Germinal center (tissue), 1 donor: ENCODE measurements around the gene EPHA6.
A peak's percentile ranks its signal among the peaks of the same experiment; 100 is the strongest.

Source experiments
- DNase-seq: peaks from one replicate; pipeline ENCODE4 v3.0.0; 2012; ENCODE audit warnings: mixed read lengths, low spot score

The EPHA6 gene

DNA sequence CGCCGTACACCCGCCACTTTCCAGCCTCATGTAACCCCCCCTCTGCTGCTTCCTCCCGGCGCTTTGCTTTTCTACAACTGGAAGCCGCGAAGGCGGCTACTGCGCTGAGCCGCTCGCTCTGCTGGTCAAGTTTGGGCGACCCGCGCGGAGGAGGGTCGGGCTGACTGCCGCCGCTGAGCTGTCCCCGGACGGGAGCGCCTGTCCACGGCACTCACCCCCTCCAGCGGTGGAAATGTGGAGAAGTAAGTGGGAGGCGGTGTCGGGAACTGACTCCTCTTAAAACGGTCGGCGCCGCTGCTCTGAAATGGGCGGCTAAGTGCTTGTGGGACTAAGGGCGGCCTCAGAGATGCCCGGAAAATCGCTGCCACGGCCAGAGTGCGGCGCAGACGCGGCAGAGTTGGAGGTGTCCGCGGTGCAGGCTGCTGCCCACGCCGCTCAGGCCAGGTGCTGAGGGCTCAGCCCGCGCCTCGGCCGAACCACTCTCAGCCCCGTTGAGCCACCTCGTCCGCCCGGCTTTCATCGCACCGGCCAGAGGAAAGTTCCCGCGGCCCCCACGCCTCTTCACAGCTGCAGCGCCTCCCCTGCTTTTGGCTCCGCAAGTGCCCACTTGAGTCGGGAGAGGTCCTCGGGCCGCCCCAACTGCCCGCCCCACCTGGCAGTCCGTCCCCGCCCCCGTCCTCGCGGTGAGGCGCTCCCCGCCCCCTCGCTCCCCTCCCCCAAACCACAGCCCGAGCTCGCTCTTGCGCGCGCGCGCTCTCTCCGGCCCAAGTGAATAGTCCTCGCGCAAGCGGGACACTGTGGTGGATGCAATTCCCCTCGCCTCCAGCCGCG lies at the start of gene EPHA6:
Gene EPHA6, plus strand, starts transcription at position 775 of the 831 bp plus-strand sequence.
- peak; percentile 7 for DNase-seq

- DNase-seq, result no peak
These were observed 37.6 kb upstream of the EPHA6 start for GRCh38 chr3:96776818-96777217.

DNA sequence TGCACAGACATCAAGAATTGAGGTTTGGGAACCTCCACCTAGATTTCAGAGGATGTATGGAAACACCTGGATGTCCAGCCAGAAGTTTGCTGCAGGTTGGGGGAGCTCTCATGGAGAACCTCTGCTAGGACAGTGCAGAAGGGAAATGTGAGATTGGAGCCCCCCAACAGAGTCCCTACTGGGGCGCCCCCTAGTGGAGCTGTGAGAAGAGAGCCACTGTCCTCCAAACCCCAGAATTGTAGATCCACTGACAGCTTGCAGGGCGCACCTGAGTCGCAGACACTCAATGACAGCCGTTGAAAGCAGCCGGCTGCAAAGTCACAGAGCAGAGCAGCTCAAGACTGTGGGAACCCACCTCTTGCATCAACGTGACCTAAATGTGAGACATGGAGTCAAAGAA lies 34.6 kb upstream of the EPHA6 start:
- DNase-seq, result no peak

DNA sequence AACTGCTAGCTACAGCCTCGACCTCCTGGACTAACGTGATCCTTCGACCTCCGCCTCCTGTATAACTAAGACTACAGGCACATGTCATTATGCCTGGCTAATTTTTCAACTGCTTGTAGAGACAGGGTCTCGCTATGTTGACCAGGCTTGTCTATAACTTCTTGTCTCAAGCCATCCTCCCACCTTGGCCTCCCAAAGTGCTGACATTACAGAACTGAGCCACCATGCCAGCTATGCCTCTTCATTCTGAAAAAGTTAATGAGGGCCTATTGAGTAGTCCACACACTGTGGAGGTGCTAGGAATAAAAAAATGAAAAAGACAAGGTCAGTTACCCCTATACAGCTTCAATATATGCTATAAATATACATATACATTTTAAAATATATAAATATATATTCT lies 18.3 kb upstream of the EPHA6 start:
- DNase-seq, result no peak

GRCh38 chr3:96803870-96804269 lies 10.5 kb upstream of the EPHA6 start:
- no peak for DNase-seq

DNA sequence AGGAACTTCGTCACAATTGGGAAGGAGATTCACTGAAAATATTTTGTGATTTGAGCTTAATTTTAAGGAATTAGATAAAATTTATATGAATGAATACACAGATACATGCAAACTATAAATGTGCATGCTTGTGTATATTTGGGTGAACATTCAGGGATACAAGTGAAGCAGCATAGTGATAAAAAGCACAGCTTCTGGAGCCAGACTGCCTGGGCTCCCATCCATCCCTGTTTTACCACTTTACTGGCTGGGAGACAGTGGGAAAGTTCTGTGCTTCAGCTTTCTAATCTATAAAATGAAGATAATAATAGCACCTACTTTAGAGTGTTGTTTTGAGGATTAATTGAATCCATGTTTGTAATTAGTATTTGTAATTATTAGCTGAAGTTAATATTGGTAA lies 8.1 kb upstream of the EPHA6 start:
- no peak for DNase-seq

DNA sequence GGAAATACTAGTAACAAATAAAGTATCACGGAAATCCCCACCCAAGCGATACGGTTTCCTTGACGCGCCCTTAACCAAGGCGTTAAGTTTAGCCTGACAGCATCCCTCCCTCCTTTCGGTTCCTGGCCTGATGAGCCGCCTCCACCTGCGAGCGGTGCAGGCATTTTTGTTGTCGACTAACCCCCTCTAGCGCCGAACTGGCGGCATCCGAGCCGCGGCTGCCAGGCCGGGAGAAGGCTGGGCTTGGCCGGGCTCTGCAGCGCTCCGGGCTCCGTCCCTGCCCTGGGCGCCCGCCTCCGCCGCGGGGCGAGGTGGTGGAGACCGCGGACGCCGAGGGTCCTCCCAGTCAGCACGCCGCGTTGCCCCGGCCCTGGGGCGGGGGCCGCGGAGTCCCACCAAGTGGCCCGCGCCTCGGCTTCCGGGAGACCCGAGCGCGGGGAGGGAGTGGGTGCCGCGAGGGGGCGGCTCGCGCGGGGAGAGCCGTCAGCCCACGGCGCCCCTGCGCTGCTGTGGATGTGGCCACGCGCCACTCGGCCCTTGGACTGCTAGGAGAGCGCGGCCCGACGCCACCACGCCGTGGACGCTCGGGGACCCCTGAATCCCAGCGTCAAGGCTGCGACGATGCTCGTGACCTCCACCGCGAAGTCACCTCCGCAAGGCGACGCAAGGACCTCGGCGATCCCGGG lies 1.1 kb upstream of the EPHA6 start:
- peak; percentile 54 for DNase-seq

- no peak for DNase-seq
These were observed 515 bp downstream of the EPHA6 start for GRCh38 chr3:96814651-96815567.

DNA sequence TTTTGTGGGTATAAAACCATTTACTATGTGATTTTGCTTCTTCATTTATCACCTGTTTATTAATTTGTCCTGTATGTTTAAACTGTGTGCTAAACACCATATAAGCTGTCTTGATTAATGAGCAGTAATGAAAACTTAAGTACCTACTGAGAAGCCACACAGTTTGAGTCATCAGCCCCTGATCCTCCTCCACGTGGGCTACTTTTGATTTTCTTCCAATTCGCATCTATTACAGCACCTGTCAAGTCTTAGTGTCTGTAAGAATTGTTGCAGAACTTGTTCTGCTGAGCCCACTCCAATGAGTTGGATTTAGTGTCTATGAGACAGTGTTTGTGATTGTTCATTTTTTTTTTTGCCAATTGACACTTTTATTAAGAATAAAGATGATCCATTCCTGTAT lies 16.8 kb downstream of the EPHA6 start:
- DNase-seq, result no peak

DNA sequence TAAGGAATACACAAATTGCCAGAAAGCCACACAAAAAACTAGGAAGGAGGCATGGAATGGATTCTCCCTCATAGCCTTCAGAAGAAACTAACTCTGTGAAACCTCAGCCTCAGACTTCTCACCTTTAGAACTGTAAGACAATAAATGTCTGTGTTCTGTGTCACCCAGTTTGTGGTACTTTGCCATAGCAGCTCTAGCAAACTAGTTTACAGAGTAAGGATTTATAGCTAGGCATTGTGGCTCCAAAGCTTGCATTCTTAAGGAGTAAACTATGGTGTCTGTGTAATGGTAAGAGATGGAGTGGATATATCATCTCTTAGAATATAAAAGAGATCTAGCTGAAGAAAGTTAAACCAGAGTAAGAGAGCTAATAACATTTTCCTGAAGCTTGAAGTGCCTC lies 18.9 kb downstream of the EPHA6 start:
- no peak for DNase-seq

DNA sequence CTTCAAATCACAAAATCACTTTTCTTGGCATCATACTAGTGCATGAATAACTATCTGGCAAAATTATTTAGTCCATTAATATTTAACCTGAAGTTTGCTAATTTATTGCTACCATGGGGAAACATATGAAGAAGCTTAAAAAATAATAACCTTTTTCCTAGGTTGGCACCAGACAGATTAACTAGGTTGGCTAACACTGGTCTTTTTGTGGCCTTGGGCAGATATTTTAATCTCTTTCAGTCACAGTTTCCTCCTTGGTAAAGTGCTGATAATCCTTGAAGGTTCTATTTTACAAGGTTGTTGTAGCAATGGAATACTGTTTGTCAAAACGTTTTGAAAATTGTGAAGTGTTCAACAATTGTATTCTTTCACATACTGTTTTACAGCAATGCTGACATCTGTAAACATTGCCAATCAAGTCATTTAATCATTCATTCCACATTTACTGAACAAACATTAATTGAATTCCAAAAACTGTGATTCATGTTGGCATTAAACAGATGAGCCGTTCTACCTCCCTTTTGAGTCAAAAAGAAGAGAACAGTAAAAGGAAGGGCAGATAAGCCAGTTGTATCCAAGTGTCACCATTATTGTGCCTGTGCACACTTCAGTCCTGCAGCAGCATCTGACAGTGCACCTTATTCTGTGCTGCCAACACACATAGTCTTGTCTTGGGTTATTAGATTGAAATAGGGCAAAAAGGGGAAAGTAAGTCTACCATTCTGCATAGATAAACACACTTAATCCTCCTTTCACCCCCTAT lies 21.9 kb downstream of the EPHA6 start:
- no peak for DNase-seq

GRCh38 chr3:96843505-96844203 lies 29.3 kb downstream of the EPHA6 start:
- DNase-seq, result no peak

- DNase-seq, result no peak
These were observed 29.8 kb downstream of the EPHA6 start for GRCh38 chr3:96844204-96844514.

DNA sequence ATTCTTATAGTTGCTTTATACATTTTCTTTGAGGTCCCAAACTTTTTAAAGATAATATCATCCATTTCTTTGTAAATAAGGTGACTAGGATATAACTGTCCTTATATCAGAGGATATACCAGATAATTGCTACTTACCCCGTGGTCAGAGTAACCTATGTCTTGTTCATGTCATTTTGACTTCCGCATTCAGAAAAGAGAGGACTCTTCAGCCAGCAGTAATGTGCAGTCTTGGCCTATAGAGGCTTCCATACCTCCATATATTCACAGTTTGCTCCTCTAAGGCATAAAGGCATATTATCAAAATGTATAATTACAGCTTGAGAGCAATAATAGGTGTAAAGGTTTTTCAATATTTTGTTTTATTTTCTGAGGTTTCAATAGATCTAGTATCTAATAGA lies 38.5 kb downstream of the EPHA6 start:
- DNase-seq, result no peak

- no peak for DNase-seq
These were observed 46.5 kb downstream of the EPHA6 start for GRCh38 chr3:96860882-96861281.

DNA sequence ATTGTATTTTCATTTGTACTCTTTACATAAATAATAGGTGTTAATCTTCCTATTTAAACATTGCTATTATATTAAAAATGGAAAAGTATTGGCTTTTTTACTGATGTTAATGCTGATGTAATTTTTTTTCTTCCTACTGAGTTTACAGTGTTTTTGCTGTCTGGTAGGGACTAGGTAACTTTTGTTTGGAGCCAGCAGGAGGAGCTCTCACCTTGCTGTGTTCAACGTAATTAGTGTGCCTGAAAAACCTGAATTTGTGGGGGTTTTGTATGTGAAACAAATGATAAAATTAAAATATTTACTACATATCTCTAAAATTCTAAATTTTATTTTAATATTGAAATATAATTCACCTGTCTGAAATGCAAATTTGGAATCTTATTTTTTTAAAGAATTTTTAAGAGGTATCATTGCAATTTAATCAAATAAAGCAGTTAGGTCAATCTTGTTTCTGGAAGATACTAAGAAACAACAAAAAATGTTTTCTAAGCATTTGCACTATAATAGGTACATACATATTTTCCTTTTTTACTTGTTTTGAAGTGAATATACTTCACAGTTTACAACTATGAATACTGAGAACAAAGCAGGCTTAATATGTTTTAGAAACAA lies 48.8 kb downstream of the EPHA6 start:
- DNase-seq, result no peak

DNA sequence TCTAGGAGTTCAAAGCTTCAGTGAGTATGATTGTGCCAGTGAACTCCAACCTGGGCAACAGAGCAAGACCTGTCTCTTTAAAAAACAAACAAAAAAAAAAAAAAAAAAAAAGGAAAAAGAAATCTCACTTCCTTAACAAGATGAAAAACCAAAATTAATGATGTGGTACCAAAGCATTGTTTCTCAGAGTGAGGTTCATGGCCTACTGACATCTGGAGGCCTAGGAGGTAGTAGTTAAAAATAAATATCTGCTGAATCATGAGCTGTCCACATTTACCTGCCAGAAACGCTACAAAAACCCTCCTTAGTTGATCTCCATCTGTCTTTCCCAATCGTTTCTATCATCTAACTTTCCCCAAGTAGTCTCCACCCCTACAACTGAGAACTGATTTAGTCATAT lies 51.2 kb downstream of the EPHA6 start:
- no peak for DNase-seq

DNA sequence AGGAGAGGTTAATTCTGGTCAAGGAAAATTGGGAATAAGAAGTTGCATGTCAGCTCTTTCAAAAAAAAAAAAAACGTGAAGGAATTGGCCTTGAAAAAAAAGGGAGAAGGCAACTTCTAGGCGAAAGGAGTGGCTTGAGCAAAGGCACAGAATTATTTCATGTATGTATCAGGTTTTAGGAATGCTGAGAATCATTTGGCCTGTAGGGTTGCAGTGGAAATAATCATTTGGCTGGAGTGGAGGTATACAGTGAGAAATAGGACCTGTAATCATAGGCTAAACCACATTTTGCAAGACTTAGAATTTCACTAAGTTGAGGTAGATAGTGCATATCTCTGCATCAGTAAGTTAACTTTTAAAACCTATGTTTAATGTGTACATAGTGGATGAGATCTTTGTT lies 54.9 kb downstream of the EPHA6 start:
- no peak for DNase-seq

- no peak for DNase-seq
These were observed 63.1 kb downstream of the EPHA6 start for GRCh38 chr3:96877510-96877909.

- no peak for DNase-seq
These were observed 85.6 kb downstream of the EPHA6 start for GRCh38 chr3:96900031-96900430.

- DNase-seq, result no peak
These were observed 86.2 kb downstream of the EPHA6 start for GRCh38 chr3:96900566-96900965.
